Measurements from ENCODE around the gene WNT9B.

The WNT9B gene, protein sequence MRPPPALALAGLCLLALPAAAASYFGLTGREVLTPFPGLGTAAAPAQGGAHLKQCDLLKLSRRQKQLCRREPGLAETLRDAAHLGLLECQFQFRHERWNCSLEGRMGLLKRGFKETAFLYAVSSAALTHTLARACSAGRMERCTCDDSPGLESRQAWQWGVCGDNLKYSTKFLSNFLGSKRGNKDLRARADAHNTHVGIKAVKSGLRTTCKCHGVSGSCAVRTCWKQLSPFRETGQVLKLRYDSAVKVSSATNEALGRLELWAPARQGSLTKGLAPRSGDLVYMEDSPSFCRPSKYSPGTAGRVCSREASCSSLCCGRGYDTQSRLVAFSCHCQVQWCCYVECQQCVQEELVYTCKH

DNA sequence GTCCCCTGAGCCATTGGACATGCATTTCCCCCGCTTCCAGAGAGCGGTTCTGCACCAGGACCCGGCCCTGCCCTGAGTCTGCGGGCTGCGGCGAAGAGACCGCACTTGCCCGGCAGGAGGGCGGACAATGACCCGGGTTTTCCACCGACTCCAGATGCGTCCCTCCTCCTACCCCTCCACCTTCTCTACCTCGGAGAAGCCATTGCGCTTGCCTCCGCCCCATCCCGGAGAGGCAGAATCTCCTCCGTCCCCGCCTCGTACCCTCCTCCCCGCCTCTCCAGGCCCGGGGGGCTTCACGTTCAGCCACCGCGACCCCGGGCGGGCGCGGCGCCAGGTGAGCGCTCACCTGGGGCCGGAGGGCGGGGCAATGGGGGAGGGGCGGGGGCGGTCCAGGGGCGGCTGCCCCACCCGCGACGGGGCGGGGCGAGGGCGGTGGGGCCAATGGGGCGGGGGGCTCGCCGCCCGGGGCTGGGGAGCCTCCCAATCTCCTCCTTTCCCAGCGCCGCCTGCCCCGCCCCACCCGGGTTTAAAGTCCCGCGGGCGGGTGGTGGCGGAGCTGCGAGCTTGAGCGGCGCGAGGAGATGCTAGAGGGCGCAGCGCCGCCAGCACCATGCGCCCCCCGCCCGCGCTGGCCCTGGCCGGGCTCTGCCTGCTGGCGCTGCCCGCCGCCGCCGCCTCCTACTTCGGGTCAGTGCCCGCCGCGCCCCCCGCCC is at the start of gene WNT9B:
TSS of gene WNT9B (plus strand) at position 555 of the 713 bp plus-strand sequence. CDS start at position 611, 56 bp downstream.
- DNase-seq (ENCODE audit: low spot score): no peak
- FAIRE-seq: no peak

DNA sequence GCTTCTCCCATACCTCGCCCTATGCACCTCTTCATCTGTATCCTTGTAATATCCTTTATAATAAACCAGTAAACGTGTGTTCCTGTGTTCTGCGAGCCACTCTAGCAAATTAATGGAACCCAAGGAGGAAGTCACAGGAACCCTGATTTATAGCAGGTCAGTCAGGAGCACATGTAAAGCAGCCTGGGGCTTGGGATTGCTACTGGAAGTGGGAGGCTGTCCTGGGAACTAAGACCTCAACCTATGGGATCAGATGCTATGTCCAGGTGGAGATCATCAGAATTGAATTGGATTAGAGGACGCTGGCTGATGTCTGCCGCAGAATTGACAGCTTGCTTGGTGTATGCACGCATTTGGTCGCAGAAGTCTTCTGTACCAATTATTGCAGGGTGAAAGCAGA is 48.6 kb upstream of the WNT9B start:
- no peak for FAIRE-seq
- no peak for DNase-seq (ENCODE audit: low spot score)

DNA sequence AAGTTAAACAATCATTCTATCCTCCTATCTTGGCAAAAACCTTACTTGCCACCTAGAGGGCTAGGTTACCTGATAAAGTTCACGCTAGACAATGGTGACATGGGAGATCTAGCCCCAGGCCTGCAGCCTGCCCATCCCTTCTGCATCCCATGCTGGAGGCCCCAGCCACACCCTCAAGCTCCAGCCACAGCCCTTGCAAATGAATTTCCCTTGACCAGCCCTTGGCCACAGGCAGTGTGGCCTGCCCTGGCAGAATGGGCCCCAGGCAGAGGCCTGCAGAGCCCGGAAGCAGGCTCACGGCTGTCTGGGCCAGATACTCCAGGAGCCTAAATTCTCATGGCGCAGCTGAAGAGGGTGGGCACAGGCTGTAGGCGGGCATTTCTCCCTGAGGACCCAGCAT is 47.8 kb upstream of the WNT9B start:
- DNase-seq (ENCODE audit: low spot score) (no peak), FAIRE-seq (no peak)

DNA sequence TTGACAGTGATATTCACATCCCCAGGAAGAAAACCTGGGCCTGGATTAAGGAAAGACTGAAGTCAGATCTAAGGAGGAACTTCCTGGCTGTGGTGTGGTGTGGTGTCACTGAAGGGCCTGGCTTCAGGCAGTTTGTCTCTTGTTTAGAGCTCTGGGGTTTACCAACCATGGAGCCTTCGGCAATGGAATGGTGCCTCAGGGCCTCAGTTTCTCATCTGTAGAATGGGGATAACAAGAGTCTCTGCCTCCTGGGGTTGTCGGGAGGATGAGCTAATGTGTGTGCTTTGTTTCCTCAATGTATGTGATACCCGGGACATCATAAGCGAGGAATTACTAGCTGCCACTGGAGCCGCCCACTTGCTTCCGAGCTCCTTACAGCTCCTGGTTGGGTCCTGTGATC is 45.6 kb upstream of the WNT9B start:
- DNase-seq (ENCODE audit: low spot score) (no peak), FAIRE-seq (no peak)

DNA sequence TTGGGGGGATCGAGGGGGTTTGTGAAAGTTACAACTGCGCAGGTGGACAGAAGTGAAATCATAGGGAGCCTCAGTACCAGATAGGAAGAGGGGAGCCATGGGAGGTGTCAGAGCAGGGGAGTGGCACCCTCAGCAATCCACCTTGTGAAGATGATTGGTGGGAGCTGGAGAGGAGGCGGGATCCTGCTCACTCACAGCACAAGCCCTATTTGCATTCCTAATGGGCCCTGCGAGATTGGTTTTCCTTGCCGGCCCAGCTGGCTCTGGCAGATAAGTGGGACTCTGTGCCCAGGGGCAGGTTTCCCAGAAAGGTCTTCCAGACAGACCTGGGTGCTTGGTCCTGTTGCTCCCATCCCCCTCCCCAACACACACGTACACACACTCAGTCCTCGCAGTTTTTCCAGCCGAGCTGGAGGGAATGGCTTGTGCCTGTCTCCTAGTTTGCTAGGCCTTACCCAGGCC is 42.2 kb upstream of the WNT9B start:
- DNase-seq (ENCODE audit: low spot score) (no peak), FAIRE-seq (no peak)

DNA sequence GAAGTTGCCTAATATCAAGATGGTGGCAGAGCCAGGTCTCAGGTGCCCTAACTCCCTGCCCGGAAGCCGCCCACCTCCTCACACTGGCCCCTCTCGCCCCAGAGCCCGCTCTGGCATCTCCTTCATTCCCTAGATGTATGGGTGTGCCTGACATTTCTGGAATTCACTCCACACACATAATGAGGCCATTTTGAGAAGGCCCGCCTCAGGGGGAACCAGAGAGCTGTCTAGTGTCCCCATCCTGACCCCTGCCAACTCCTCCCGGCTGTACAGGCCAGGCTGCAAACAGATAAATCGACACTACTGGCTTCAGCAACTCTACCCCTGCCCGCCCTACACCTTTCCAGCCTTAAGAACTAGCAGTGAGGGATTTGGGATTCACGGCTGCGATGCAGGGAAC is 40.5 kb upstream of the WNT9B start:
- FAIRE-seq (no peak), DNase-seq (ENCODE audit: low spot score) (no peak)

DNA sequence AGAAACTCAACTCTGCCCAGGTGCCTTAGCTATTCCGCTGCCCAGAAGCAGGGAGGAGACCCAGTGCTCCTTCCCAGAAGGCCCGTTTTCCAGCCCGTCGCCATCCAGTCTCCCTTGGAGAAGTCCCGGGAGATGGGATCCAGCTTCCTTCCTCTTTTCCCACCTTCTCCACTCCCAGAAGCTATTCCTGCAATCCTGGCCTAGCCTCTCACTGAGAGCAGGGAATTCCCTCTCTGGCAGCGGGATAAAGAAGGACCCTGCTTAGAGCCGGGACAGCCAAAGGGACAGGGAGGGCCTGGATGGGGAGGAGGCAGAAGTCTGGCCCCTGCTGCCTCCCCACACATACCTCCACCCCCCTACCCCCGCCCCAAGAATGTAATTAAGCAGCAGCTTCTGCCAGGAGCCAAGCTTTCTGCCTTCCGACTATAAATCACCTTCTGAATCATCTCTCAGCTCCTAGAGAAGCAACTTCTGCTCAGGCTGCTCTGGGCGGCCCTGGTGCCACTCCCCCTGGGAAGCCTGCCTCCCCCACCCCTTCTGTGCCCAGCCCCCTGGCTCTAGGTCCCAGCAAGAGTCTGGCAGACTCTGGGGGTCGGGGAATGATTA is 39.3 kb upstream of the WNT9B start:
- FAIRE-seq (no peak), DNase-seq (ENCODE audit: low spot score) (peak; percentile 41)

DNA sequence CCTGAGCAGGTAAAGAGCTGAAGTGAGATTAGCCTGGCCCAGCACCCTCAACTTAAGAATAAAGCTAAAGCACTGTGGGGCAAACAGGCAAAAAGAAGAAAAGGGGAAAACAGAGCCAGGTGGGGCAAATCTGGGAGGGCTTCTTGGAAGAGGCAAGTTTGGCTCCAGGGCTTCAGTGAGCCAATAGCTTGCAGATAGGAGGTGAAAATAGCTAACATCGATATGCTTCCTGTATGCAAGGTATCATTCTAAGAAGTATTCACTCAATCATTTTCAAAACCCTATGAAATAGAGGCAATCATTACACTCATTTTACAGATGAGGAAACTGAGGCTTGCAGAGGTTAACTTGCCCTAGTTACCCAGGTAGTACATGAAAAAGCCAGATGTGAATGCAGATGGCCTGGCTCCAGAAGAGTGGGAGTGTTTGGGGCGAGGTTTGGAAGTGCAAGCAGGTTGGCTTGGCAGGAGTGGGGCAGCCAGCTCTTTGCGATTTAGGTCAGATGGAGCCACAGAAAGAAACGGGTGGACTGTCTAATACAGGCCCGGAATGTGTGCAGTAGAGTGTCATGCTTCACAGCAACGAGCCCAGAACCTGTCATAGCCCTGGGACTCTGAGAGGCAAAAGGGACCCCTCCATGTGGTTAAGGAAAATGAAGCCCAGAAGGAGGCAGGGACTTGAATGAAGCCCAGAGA is 38.6 kb upstream of the WNT9B start:
- no peak for DNase-seq (ENCODE audit: low spot score)
- FAIRE-seq: no peak

DNA sequence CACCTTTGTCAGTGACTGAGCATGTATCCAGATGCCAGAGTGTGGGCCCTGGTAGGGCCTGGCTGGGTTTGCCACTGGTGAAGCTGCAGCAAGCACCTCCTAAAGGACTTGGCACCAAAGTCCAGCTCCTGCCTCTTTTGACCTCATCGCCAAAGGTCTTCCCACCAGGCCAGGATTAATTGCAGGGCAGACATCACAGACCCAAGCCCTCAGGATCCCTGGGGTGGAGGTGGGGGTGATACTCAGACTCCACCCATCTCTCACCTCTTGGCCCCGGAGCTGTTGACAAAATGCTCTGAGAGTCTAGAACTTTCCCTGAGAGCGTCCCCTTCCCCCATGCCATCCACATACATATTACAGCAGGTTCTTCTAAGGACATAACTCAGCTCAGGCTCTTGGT is 37.5 kb upstream of the WNT9B start:
- FAIRE-seq: no peak
- no peak for DNase-seq (ENCODE audit: low spot score)

DNA sequence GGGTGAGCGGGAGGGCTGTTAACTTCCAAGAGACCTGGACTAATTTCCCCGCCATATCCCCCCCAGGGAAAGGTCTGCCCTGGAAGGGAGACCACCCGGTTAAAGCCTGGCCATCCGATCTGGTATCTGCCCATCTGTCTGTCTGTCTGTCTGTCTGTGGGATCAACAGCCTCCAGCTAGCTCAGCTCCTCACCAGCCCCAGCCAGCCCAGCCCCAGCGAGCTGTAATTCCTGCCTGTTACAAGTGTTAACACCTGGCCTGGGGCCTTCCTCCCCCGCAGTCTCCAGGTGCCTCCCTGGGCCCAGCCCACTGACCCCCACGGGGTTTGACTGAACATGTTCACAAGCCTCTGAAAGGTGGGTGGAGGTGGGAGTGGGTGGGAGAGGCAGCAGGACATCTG is 36.9 kb upstream of the WNT9B start:
- DNase-seq (ENCODE audit: low spot score) (no peak), FAIRE-seq (no peak)

DNA sequence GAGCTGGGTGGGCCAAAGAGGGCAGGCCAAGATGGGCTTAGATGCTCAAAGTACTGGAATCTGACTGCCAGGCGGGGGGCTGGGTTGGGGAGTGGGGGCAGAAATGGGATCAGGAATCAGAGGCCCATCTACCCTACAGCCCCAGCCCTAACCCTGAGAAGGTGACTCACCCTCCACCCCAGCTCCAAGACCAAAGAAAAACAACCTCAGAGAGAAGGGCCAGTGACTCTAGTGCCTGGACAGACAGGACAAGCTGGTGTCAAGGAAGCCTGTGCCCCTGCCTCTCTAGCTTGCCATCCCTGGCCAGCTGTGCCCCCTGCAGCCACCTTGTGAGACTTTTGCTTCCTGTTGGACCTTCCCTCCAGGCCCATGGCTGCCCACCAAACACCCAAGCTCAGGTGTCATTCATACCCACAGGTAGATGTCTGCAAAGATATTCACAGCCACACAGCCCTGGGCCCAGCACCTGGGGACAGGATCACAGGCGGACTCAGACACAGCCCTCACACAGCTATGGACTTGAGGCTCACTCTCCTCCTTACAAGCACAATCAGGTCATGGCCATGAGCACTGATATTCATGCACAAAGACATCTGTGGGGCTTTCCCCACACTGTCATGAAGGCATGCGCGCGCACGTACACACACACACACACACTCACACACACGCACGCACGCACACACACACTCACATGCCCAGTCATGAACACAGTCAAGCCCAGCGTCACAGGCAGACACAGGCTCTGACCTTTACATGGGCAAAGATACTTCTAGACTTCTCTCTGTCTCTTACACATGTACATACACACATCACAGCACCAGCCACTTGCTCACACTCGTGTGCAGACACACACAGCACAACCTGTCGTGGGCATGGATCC is 35.7 kb upstream of the WNT9B start:
- DNase-seq (ENCODE audit: low spot score): no peak
- no peak for FAIRE-seq

DNA sequence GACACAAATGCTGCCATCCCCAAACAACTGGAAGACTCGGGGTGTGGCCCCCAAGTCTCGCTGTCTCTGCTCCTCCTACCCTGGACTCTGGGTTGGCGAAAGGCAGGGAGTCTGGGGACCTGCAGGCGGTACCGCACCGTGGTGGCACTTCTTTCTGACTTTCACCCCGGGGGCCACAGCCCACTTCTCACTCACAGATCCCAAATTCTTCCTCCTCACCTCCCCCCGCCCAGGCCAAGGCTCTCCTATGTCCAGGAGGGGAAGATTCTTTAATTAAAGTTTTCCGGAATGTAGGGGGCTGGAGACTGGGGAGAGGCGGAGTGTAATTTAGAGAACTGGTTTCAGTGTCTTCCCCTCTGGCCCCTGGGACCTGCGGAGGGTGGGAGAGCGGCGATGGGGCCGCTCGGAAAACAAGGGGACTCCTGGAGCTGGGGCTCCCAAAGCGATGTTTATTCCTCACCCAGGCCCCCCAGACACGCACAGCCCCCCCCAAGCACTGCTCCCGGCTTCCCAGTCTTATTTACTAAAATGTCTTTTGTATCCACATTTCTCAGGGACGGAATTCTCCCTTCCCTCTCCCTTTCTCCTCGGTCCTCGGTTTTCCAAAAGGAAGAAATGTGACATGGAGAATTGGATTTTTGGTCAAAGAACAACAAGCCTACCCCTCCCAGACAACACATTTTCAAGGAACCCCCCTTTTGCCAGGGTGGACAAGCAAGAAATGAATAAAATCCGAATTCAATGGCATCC is 34.1 kb upstream of the WNT9B start:
- DNase-seq (ENCODE audit: low spot score) (no peak), FAIRE-seq (no peak)

DNA sequence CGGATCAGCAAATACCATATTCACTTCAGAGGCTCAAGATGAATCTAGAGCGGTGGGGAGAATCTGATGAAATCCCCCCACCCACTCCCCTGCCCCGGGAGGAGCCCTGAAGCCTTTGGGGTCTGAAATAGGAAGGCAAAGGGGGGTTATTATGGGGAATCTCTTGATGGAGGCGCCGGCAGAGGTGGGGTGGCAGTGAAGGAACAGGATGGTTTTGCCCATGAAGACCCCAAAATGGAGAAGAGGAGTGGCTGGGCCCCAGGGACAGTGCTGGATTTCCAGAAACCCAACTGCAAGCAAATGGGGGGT is 33.5 kb upstream of the WNT9B start:
- FAIRE-seq (no peak), DNase-seq (ENCODE audit: low spot score) (no peak)

DNA sequence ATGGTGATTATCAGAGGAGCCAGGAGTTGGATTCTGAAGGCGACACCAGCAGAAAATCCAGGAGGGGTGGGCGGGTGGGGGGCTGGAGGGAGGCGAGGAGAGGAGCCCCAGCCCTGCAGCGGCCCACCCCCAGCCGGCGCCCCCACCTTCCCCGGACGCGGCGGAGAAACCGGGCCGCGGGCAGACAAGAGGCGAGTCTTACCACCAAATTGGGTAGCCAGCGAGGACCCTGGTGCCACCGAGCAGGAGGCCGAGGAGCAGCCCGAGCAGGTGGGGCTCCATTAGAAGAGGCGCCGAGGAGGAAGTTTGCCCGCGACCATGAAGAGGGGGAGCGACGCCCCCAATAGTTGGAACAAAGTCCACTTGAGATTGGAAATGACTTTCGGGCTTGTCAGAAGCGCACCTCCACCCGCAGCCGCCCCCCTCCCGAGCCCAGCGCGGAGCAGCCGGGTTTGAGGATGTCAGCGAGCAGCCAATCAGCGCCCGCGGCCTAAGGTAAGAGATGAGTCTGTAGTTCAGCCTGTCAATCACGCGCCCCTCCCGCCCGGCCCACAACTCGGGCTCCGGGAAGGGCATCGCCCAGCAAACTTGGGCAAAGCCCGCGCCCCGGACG is 33.0 kb upstream of the WNT9B start, which contains the start of gene WNT3:
TSS of gene WNT3 (minus strand) at position 377 of the 613 bp plus-strand sequence. CDS start at position 282, 95 bp downstream.
- no peak for DNase-seq (ENCODE audit: low spot score)
- no peak for FAIRE-seq

DNA sequence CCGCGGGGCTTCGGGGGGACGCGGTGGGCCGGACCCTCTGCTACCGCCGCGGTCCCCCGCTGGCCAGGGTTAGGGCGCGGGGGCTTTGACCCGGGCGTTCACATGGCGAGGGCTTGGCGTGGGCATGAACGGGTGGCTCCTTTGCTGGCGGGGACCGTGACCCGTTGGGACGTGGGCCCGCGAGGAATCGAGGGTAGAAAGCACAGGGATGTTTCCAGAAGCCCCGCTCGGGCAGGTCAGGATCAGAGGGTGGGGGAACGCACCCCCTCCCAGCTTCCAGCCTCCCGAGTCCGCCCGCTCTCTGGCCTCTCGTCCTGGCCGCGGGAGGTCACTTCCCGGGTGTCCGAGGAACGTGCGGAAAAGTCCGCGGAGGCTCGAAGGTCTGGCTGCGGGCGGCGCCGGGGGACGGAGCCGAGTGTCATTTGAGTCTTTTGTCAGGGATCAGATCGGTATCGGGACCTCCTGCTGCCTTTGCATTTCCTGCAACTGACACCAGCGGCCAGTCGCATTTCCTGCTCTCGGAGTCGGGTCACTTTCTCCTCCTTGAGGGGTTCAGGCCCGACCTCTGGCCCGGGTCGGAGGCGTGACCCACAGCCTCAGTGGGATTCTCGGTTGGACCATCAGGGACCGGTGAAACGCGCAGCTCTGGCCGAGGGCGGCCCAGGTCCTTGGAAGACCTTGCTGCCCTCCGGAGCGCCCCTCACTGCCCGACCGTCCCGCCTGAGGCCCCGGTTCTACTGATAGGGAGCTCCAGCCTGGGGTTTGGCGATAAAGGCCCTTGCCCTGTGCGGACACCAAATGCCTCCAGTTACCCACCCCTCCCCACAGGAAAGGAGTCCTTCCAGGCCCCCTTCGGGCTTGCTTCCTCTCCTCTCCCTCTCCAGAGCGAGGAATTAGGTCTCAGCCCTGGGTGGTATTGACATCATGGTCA is 32.2 kb upstream of the WNT9B start:
- DNase-seq (ENCODE audit: low spot score): no peak
- FAIRE-seq: no peak

DNA sequence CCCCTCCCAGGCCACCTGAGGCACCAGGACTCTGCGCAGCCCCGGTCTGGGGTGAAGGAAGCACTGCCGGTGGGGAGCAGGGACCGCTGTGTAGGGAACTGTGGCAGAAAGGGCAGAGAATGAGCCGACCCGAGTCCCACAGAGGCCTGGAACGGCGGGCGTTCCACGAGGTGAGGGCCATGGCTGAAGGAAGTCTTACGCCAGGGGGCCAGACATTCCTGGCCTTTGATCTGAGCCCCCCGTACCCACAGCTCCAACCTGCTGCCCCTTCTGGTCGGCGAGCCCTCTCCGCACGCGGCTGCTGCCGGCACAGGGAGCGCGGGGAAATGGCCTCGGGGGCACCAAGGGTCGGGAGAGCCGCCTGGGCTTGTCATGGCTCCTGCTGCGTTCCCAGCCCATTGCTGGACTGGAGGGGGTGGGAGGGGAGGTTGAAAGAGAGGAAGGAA is 31.5 kb upstream of the WNT9B start:
- FAIRE-seq (no peak), DNase-seq (ENCODE audit: low spot score) (no peak)

DNA sequence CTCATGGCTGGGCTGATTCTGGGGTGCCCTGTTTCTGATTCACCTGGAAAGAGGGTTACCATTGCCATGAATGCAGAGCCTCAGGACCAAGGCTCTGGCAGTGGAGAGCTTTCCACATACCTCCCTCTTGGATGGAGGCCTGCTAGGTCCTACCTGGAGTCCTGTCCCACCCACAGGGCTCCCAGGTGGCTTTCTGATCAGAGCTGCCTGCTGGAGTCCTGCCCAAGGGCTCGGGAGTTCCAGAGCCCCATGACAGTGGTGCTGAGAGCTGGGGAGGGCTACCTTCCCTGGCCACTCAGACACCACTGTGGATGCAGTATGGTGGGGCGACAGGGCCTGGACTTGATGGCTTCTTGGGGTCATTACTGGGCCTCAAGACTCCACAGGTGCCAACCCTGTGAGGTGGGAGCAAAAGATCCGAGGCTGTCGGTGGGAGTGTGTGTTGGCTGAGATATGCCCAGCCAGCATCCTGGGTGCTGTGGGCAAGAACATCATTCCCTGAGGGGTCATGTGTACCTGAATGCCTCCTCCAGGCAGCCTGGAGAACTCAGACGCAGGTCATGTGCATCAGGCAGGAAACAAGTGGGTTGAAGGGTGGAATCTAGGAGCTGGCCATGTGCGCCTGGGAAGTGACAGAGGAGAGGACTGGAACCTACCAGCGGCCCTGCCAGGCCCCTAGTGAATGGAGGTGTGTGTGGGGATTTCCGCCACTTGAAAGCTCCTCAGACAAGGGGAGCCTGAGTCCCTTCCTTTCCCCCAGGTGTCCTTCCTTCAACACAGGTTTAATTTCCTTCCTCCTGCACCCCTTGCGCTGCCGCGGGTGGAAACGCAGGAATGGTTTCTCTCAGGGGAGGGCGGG is 30.6 kb upstream of the WNT9B start:
- no peak for DNase-seq (ENCODE audit: low spot score)
- FAIRE-seq: no peak
